ENCODE results near the gene PUS3.

Gene PUS3

DNA sequence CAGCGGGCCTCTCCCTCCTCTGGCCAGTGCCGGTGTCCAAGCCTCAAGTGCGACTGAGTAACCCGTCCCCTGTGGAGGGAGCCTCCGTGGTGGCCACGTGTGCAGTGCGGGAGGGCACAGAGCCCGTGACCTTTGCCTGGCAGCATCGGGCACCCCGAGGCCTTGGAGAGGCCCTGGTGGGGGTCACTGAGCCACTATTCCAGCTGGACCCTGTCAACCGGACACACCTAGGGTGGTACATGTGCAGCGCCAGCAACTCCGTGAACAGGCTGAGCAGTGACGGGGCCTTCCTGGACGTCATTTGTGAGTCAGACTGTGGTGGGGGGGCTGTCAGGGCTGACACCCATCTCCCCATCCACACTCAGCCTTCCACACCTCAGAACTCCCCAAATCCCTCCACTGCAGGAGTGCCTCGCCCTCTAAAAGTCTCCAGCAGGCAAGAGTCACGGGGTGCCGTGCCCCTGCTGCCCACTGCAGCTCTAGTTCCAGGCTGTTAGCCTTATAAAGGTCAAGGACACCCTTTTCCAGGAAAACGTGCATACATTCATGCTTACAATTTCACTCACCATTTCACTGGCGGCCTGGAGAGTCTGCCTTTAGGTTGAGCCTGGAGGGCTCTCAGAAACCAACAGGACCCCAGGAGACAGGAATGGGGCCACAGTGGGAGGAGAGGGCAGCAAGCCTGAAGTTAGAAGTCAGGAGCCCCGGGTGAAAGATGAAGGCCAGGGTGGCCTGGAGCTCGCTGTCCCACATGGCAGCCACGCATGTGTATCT, 45.5 kb upstream of the PUS3 start:
- DNase-seq (ENCODE audit: extremely low read depth, low read depth), result no peak
- no peak overlapping the region for H3K4me3 ChIP-seq (replicated peaks; ENCODE audit: low read depth, low read length)
- TF ChIP-seq, protein P1, sequence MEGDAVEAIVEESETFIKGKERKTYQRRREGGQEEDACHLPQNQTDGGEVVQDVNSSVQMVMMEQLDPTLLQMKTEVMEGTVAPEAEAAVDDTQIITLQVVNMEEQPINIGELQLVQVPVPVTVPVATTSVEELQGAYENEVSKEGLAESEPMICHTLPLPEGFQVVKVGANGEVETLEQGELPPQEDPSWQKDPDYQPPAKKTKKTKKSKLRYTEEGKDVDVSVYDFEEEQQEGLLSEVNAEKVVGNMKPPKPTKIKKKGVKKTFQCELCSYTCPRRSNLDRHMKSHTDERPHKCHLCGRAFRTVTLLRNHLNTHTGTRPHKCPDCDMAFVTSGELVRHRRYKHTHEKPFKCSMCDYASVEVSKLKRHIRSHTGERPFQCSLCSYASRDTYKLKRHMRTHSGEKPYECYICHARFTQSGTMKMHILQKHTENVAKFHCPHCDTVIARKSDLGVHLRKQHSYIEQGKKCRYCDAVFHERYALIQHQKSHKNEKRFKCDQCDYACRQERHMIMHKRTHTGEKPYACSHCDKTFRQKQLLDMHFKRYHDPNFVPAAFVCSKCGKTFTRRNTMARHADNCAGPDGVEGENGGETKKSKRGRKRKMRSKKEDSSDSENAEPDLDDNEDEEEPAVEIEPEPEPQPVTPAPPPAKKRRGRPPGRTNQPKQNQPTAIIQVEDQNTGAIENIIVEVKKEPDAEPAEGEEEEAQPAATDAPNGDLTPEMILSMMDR (IDR thresholded peaks at IDR 0.05; ENCODE audit: low read depth, low read length, missing control alignments), result no peak

DNA sequence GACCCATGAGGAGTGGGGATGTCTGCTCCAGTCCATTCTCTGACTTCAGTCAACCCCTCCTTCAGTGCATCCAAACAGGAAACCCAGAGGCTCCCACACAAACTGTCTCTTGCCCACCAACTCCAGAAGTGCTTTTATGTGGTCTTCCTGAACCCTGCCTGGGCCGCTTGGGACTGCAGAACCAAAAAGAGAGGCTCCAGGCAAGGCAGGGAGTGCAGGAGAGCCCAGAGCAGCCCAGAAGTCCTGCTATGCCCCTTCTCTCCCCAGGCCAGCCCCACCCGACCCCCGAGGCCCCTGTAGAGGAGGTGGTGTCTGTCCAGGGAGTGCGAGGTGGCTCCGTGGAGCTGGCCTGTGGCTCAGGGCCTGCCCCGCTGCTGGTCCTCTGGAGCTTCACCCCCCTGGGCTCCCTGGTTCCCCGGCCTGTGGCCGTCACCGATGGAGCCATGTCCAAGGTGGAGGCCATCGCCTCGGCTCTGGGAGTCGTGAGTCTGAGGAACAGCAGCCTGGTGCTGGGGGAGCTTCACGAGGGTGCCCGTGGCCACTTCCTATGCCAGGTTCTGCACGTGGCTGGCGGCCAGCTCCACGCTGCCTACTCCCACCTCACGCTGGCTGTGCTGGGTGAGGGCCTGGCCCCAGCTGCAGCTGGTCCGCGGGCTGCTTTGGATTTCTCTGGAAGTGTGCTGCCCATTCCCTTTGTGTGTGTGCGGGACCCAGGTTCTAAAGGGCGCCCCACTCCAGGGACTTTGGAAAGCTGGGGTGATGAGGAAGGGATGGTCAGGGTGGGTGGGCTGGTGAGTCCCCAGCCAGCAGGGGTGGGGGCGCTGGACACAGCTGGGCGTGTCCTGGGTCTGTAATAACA, 44.6 kb upstream of the PUS3 start:
- no peak for DNase-seq (ENCODE audit: extremely low read depth, low read depth)
- H3K4me3 ChIP-seq (replicated peaks; ENCODE audit: low read depth, low read length), result no peak overlapping the region
- TF ChIP-seq, protein P1 (IDR thresholded peaks at IDR 0.05; ENCODE audit: low read depth, low read length, missing control alignments), result no peak

DNA sequence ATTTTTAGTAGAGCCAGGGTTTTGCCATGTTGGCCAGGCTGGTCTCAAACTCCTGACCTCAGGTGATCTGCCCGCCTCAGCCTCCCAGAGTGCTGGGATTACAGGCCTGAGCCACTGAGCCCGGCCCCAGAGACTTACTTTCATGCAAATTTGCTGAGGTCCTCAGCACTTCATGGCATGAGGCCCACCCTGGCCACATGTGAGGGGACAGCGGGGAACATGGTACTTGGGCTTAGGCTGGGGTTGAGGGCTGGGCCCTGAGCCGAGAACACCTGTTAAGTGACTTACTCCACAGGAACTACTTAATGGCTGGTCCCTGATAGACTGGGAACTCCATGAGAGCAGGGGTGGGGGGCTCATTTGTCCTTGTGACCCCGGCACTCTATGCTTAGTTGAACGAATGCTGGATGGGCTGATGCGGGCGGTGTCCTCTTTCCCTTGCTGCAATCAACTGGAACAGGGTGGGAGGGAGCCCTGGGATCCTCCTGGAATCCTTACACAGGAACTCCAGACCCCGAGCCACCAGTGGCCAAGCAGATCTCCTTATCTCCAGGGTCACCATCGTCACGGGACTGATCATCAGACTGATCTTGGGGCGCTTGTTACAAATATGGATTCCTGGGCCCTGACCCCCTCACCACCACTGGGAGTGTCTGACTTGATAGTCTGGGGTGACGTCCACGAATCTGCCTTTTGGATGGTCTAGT, 43.9 kb upstream of the PUS3 start:
- H3K4me3 ChIP-seq (replicated peaks; ENCODE audit: low read depth, low read length), result no peak overlapping the region
- TF ChIP-seq, protein P1 (IDR thresholded peaks at IDR 0.05; ENCODE audit: low read depth, low read length, missing control alignments), result no peak
- DNase-seq (ENCODE audit: extremely low read depth, low read depth), result no peak

DNA sequence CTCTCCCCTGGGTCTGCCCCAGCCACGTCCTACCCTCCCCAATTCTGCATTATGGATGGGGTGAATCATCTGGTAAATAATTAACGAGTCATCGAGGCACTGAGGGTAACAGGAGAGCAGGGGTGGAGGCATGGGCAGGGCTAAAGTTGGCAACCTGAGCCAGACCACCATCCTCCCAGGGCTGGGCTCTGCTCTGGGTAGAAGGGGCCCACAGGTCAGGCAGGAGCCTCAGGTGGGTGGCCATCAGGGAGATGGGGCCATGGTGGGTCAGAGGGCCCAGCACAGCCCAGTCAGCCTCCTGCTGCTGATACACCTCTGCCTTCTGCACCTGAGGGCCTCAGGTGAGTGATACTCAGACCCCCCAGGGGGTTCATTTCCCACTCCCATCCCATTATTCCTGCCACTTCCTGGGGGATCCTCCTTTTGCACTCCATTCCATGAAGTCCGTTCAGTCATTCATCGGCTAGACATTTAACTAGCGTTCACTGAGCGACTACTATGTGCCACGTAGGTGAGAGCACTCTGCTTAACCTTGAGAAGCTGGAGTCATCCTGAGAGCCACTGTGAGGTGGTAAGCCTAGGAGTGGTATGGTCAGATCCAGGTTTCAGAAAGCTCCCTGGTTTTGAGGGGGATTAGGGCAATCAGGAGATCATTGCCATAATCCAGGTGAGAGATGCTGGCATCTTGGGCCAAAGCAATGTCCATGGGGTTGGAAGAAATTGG, 43.0 kb upstream of the PUS3 start, which contains the start of gene VSIG10L2:
VSIG10L2 (plus strand) TSS at position 248 of the 724 bp plus-strand sequence; CDS start at position 260, 12 bp downstream.
- DNase-seq (ENCODE audit: extremely low read depth, low read depth), result no peak
- no peak within 1 kb of the TSS for H3K4me3 ChIP-seq (replicated peaks; ENCODE audit: low read depth, low read length)
- TF ChIP-seq, protein P1 (IDR thresholded peaks at IDR 0.05; ENCODE audit: low read depth, low read length, missing control alignments), result no peak

DNA sequence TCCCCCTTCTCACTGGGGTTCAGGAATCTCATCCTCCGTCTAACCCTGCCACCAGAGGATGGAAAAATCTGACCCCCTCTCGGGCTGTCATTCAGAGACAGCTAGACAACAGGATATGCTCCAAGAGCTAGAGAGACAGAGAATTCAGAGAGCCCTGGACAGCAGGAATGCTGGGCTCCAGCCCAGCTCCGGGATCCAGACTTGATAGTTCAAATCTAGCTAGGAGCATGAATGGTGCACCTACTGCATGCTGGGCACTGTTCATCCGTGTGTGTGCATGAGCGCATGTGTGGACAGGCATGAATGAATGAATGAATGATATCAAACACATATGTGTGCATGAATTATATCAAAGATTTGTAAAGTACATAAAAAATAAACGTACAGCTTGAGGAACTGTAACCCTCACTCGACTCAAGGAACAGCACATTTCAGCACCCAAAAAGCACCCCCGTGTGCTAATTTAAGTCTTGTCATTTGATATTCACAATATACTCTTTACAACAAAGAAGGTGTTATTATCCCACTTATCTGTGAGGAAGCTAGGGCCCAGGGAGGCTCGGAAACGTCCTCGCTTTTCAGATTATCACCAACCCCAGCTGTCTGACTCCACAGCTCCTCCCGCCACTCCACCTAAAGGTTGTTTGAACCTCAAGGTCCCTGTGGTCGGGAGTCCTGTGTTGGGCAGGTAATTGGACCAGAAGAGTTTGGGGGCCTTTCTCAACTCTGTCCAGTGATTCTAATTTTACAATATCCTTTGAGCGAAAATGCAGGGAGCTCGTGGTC, 42.2 kb upstream of the PUS3 start:
- TF ChIP-seq, protein P1 (IDR thresholded peaks at IDR 0.05; ENCODE audit: low read depth, low read length, missing control alignments), result no peak
- no peak for DNase-seq (ENCODE audit: extremely low read depth, low read depth)
- no peak overlapping the region for H3K4me3 ChIP-seq (replicated peaks; ENCODE audit: low read depth, low read length)

All from HFF-Myc (cell line).